GM19324 (cell line): ENCODE data around the gene MAPKBP1.
"Not testable (repeated sequence)": the region's sequence is repeated elsewhere in the genome, so short reads cannot be mapped to it uniquely, and the experiment has no call there.

Source experiments
- ATAC-seq: cut with Tn5 transposase; IDR thresholded peaks from one replicate; pipeline ENCODE4 v1.9.1; 2021; ENCODE audit warnings: mild to moderate bottlenecking, moderate library complexity; ENCODE audit not compliant: unreplicated experiment, low FRiP score

Gene MAPKBP1

DNA sequence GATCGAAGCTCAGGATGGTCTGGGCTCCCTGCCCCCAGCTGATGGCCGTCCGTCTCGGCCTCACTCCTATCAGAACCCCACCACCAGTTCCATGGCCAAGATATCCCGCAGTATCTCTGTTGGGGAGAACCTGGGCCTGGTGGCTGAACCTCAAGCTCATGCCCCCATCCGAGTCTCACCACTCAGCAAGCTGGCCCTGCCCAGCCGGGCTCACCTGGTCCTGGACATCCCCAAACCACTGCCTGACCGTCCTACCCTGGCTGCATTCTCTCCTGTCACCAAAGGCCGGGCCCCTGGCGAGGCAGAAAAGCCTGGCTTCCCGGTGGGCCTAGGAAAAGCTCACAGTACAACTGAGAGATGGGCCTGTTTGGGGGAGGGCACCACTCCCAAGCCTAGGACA, 49.2 kb downstream of the MAPKBP1 start:
- ATAC-seq: no peak

DNA sequence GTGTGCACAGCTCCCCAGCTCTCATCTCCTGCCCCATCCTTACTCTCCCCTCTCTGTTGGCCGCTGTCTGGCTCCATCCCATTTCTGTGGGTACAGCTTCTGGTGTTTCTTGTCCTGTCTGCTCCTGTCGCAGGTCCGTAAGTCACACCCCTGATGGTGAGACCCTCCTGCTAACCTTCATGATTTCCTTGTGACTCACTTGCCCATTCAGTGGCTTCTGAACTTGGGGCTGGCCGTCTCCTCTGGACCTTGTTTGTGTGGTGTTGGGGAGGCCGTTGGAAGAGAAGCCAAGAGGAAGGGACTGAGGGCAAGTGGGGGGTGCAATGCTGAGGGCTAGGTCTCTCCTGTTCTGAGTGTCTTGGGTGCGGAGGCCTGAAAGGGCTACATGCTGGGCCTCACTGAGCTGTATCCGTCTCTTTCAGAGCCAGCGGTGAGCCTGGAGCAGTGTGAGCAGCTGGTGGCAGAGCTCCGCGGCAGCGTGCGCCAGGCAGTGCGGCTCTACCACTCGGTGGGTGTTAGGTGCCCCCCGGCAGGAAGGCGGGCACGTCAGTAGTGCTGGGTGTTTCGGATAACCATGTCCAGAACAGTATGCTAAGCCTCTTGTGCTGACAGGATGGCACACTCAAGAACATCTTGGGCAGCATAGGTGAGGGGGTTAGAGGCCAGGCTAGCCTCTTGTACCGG, 49.9 kb downstream of the MAPKBP1 start:
- ATAC-seq: no peak

DNA sequence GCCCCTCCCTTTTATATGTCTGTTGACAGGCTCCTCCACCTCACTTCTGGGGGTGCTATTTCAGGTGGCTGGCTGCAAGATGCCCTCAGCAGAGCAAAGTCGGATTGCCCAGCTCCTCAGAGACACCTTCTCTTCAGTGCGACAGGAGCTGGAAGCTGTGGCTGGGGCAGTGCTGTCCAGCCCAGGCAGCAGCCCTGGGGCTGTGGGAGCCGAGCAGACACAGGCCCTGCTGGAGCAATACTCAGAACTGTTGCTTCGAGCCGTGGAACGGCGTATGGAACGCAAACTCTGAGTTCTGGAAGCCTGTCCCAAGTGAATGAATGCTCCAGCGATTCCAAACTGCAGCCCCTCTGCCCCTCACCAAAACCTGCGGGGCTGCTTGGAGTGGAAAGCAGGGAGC, 50.9 kb downstream of the MAPKBP1 start:
- ATAC-seq: no peak

DNA sequence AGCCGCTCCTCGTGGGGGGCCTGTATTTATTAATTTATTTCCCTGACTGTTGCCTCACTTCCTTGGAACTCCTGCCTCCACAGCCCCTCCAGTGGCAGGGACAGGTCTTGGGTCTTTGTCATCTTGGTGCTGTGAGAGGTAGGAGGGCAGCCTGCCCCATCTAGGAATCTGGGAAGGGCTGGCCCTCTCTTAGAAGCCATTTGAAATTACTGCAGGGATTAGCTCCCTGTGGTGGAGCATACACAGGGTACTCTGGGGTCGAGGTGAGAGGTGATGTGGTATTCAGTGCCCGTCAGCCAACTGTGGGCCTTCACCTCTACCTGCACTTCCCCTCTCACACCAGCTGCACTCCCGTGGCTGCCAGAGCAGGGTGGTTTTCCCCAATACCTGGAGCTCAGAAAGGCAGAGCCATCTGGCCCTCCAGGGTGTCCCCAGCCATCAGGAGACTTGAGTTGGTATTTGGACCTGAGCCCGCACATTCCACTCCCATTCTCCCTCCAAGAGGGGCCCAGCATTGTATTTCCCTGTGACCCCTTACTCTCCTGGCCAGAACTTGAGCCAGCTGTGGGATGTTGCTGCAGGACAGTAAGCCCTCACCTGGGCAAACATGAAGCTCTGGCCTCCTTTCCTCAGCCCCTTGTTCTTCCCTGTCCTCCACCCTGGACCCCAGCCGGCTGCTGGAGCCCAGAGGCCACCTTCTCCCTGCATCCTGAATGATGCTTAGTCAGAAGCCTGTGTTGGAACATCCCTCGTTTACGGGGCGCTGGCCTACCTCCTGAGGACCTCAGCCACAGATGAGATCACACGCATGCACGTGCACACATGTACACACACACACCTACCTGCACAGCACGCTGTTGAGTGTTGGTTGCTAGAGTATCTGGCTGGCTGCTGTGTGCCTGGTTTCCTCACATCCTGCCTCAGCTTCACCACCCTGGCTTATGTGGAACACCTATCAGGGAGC, 51.6 kb downstream of the MAPKBP1 start:
- ATAC-seq: no peak

DNA sequence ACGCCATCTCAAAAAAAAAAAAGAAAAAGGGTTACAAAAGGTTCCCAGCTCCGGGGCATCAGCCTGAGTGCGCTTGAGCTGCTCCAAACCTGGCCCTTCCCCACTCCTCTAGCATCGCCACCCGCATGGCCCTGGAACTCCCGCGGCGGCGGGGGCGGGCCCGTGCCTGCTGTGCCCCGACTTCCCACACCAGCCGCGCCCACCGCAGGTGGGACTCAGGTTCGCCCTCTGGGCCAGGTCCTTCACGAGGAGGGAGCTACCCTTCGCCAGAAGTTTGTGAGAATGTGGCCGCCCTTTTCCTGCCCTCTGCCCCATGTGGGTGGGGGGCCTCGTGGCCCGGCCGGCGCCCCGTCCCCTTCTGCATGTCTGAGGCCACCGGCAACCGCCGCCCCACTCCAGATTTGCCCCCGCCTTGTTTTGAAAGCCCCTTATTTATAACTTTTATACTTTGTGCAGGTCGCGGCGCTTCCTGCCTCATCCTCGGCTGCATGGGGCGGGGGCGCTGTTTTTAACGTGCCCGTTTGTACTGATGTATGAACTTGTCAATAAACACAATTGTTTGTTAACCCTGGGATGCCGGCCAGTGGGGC, 53.1 kb downstream of the MAPKBP1 start:
- no peak for ATAC-seq

DNA sequence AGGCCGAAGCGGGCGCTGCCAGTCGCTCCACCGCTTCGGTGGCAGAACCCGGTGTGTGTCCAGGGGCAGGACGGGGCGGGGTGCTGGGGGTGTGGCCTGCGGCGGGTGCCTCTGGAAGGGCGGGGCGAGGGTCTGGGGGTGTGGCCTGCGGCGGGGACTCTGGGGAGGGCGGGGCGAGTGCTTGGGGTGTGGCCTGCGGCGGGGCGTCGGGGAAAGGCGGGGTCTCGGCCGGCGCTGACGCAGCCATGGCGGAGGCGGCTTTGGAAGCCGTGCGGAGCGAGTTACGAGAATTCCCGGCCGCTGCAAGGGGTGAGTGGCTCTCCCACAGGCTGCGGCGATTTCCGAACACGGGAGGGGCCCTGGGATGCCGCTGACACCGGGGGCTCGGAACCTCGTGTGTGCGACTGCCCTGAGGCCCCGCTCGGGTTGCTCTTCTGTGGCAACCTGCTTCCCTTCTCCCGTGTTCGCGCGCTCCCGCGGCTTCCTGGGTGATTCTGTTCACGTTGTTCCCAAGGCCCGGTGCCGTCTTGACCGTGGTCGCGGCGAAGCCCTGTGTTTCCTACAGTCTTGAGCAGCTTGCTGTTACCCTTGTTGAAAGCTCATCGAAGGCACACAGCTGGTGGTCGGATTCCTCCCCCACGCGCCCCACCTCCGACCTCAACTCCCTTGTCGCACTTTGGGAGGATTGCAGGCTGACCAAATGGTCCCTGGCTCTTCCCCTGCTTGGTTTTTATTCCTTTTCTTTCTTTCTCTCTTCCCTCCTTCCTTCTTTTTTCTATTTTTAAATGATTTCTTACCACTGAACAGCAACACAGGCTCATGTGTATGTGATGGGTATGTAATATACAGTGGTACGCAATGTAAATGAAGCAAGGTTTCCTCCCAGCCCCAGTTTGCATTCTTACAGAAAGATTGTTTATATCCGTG, 53.9 kb downstream of the MAPKBP1 start, which contains the start of gene JMJD7:
JMJD7 (plus strand) TSS at position 213 of the 927 bp plus-strand sequence; CDS start at position 246, 33 bp downstream.
- peak; percentile 73 for ATAC-seq

DNA sequence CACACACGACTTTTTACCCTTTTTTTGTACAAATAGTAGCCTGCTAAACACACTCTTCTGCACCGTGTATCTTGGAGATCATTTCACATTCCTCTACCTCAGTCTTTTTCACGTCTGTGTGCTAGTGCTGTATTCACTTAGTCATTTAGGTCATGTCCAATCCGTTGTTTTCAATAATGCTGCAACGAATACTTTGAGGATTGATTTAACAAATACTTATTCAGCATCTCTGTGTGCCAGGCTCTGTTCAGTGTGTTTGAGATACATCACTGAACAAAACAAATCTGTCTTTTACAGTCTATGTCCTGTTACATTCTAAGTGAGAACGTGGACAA, 54.5 kb downstream of the MAPKBP1 start:
- ATAC-seq: no peak

DNA sequence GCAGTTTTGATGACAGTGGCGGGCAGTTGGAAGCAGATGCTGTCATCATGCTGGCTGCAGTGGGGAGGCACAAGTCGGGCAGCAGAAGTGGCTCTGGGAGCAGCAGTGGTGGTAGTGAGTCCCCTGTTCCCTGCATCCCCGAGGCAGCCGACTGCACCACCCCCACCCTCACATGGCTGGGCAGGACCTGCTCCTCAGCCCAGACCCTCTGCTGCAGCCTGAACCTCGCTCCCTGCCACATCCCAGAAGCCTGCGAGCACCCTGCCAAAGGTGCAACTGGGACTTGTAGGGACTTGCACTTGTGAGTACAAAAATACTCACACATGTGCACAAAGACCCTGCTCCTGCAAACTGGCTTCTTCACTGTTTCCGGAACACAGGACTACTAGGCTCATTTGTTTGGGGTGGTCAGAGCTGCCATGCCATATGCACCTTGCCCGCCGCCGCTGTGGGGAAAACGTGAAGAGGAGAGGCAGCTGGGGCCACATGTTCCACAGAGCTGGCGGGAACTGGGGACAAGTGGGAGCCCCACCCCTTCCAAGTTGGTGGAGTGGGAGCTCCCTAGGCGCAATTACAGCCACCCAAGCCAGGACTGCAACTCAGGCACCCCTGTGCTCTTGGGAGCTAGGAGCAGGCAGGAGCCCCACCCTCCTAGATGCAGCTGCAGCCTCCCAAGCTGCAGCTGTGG, 55.8 kb downstream of the MAPKBP1 start:
- ATAC-seq: no peak

DNA sequence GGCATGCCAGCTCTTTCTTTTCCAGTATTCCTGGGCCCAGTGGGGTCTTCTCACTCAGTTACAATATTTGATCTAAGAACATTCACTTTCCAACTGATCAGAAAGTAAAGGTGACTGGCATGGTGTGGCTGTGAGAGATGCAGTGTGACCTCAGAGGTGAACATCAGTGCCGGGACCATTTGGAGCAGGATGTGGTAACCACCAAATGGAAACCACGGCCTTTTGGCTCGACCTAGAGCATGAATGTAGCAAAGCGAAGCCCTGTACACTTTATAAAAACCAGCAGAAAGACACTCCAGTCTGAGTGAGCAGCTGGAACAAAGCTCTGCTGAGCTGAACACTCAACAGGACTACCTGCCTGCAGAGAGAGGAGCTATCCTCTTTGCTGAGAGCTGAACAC, 57.0 kb downstream of the MAPKBP1 start:
- not testable (repeated sequence) for ATAC-seq

DNA sequence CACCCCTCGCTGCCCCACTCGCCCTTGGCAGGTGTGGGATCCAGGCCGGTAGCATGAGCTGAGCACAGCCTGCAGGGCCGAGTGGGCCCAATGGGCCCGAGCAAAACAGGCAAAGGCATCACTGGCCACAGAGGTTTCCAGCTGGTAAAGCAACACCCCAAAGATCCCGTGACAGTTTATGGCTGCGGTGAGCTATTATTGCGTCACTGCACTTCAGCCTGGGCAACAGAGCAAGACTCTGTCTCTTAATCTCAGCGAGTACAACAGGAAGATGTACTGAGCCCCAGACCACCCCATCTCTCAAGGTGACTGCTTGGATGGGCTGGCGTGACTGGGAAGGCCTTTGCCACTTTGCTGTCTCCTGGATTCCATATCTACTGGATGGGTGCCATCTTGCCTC, 57.9 kb downstream of the MAPKBP1 start:
- ATAC-seq: no peak

DNA sequence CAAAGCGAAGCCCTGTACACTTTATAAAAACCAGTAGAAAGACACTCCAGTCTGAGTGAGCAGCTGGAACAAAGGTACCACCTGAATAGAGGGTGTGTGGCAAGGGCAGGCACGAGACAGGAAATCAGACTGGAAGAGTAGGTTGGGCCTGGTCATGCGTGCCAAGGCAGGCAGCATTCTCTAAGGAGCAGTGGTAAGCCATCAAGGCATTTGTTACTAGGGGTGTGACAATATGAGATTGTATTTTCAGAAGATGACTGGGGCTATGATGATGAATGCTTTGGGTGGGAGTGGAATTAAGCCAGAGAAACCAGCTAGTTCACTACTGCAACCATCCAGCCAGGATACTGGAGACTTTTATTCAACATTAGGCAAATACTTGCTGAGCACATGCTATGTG, 58.6 kb downstream of the MAPKBP1 start:
- ATAC-seq: no peak

DNA sequence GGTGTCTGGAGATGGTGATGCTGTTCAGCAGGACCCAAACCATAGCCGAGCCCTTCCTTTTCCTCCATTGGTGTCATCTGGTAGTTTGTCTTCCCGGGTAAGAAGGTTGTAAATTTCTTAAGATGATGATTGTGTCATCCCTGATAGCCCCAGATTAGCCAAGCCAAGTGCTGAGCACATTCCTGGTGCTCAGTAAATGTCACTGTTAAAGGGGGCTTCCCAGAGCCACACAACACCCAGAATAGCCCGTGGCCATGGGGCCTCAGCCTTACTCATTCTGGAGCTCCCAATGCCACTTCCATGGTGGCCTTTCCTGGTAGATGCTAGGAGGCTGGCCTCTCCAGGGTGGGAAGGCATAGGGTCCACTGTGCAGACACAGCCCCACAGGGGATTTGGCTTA, 59.8 kb downstream of the MAPKBP1 start:
- no peak for ATAC-seq

DNA sequence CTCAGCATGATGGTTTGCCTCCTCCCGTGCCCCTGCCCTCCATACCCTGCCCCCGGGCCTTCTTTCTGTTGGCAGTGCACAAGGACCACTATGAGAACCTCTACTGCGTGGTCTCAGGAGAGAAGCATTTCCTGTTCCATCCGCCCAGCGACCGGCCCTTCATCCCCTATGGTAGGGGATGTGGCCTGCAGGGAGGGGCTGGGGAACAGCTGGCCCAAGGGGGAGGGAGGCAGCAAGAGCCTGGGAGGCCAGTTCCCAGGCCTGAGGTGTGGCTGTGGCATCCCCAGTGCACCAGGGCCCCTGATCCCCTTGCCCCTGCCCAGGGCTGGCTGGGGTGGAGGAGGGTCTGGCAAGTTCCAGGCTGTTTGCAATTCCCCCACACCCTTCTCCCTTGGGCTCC, 61.8 kb downstream of the MAPKBP1 start:
- ATAC-seq: no peak

DNA sequence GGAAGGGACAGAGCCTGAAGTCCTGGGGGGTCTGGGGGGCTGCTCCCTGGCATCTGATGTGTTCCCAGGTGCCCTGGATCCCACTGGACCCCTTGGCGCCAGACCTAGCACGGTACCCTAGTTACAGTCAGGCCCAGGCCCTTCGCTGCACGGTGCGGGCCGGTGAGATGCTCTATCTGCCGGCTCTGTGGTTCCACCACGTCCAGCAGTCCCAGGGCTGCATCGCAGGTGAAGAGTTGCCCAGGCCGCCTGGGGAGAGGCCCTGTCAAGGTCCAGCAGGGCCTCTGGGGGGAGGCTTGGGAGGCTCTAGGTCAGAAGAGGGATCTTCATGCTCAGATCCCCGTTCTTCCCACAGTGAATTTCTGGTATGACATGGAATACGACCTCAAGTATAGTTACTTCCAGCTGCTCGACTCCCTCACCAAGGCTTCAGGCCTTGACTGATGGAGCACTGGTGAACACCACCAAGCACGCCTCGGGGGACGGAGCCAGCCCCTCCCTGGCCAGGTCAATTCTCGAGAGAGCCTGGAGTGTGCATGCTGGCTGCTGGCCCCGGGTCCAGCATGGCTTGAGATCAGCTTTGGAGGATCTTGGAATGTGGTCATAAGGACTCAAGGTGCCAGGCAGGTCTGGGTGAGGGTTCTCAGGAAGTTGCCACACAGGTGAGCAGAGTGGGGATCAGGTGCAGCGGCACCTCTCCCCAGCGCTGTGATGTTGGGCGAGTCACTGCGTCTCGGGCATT, 62.6 kb downstream of the MAPKBP1 start:
- no peak for ATAC-seq

DNA sequence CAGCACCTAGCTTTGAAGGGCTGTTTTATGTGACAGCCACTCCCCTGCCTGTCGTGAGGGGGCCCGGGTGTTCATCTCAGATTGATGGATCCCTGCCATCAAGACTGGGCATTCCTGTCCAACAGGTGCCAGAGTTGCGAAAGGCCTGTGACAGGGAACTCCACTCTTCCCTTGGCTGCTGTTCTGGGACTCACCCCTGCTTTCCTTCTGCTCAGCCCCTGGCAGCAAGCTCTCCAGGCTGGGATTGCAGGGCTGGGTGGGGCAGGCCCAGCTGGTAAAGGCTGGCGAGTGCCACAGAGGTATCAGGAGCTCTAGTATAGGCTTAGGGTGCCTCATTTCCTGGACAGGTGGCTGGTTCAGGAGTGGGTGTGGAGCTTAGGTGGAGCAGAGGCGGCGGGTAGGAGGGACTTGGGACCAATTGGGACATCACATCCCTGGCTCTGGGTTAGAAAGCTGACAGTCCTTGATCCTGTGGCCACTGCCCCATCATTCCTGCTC, 64.2 kb downstream of the MAPKBP1 start, which contains the start of gene PLA2G4B:
PLA2G4B (plus strand) TSS at position 448 of the 498 bp plus-strand sequence. CDS start 67 bp downstream, outside the sequence.
- ATAC-seq: no peak

DNA sequence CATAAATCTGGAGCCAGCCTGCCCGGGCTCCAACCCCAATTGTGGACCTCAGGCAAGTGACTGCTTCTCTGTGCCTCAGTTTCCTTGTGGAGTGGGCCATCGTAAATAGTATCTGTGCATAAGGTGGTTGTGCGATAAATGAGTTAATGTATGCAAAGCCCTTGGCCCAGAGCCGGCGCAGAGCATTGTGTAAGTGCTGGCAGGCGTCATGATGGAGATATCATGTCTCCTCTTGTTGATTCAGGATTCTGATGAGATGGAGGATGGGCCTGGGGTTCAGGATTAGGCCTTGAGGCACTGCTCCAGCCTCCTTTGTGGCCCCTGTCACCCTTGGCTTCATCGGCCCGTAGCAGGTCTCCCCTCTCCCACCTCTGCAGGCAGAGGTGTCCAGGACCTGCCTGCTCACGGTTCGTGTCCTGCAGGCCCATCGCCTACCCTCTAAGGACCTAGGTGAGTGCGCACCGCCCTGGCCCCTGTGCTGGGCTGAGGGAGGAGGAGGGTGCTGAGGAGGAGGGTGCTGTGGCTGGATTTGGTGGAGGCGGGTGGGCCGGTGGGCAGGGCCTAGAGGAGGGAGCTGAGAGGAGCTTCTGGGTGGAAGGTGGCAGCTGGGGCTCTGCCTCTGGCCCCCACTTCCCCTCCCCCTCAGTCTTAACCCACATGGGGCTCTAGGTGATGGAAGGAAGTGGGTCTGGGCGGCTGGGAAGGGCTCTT, 65.7 kb downstream of the MAPKBP1 start:
- no peak for ATAC-seq

DNA sequence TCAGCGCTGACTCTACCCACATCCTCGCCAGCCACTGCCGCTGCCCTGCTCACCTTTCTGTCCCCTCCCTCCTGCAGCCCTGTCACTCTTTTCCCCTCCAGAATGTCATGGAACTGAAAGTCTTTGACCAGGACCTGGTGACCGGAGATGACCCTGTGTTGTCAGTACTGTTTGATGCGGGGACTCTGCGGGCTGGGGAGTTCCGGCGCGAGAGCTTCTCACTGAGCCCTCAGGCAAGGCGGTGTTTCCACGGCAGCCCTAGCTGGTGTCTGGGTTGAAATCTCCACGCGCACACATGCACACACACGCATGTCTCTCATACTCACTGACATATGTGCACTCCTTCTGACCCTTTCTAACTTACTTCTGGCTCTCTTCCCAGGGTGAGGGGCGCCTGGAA, 66.4 kb downstream of the MAPKBP1 start:
- no peak for ATAC-seq

DNA sequence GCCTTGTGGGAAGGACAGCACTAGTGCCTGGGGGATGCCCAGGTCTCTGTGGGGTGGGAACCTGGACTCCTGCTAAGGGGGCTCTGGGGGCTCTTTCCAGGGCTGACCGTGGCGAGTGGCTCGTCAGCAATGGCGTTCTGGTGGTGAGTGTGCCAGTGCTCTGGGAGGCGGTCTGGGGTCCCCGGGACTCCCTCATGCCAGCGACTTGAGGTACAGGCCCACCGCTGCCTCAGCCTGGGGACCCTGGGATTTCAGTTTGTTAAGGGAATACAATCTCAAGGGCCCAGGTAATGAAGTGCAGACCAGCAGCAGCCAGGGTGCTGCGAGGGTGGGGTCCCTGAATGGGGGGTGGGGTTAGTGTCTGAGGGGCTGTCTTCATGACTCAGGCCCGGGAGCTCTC, 66.8 kb downstream of the MAPKBP1 start:
- no peak for ATAC-seq
